HepG2 (cell line): ENCODE data around the gene PDK2. TPM values are rescaled to one million over a fixed set of nuclear protein-coding genes. Genes with fewer than 3 reads are reported as not detected.

Source experiments
- CC2D1A ChIP-seq: sonication (generic); formaldehyde crosslinking; IDR thresholded peaks from 2 replicates; pipeline ENCODE4 v1.8.1; 2023; ENCODE audit warnings: mild to moderate bottlenecking, missing genetic modification reagents
- CENPX ChIP-seq: sonication (generic); formaldehyde crosslinking; IDR thresholded peaks from 2 replicates; pipeline ENCODE4 v1.9.0; 2021; ENCODE audit warnings: mild to moderate bottlenecking, missing genetic modification reagents, moderate library complexity
- GFI1 ChIP-seq: sonication (generic); formaldehyde crosslinking; IDR thresholded peaks from 2 replicates; pipeline ENCODE4 v1.5.0; 2020; ENCODE audit warnings: missing genetic modification reagents, mild to moderate bottlenecking, borderline replicate concordance
- NCOA5 ChIP-seq: sonication (generic); formaldehyde crosslinking; IDR thresholded peaks from 2 replicates; pipeline ENCODE4 v1.4.0; 2020; ENCODE audit warnings: missing genetic modification reagents
- NONO ChIP-seq, 2 experiments: fragments of 450-650 bp in 1 of 2; sonication (generic) in 1 of 2; formaldehyde crosslinking in 1 of 2; IDR thresholded peaks in 1 of 2; conservative IDR thresholded peaks in 1 of 2; 2 replicates each; pipeline versions ENCODE4 v1.6.1 to v1.8.0; 2017 to 2022; ENCODE audit warnings: mild to moderate bottlenecking in 1 of 2, missing genetic modification reagents in 1 of 2, moderate library complexity in 1 of 2
- RBAK ChIP-seq: sonication (generic); formaldehyde crosslinking; IDR thresholded peaks from 2 replicates; pipeline ENCODE4 v1.5.1; 2020; ENCODE audit warnings: mild to moderate bottlenecking, missing genetic modification reagents
- TEAD3 ChIP-seq: optimal IDR thresholded peaks from 2 replicates; pipeline ENCODE3; 2016; ENCODE audit warnings: borderline replicate concordance
- ZNF225 ChIP-seq: sonication (generic); formaldehyde crosslinking; IDR thresholded peaks from 2 replicates; pipeline ENCODE4 v1.4.0; 2020; ENCODE audit warnings: mild to moderate bottlenecking, missing genetic modification reagents
- ZNF337 ChIP-seq: sonication (generic); formaldehyde crosslinking; IDR thresholded peaks from 2 replicates; pipeline ENCODE4 v1.5.1; 2020; ENCODE audit warnings: missing genetic modification reagents, low read depth, mild to moderate bottlenecking, borderline replicate concordance
- ZNF343 ChIP-seq: sonication (generic); formaldehyde crosslinking; IDR thresholded peaks from 2 replicates; pipeline ENCODE4 v1.4.0; 2020; ENCODE audit warnings: mild to moderate bottlenecking, missing genetic modification reagents
- ZNF614 ChIP-seq: IDR thresholded peaks from 2 replicates; pipeline ENCODE4 v1.6.1; 2018; ENCODE audit warnings: missing biosample characterization, missing genetic modification reagents, inconsistent platforms, borderline replicate concordance
- ZNF724P ChIP-seq: sonication (generic); formaldehyde crosslinking; IDR thresholded peaks from 2 replicates; pipeline ENCODE4 v1.8.0; 2022; ENCODE audit warnings: missing genetic modification reagents, borderline replicate concordance
- polyA plus RNA-seq, 8 experiments: library from polyadenylated mRNA; depleted of rRNA in 3 of 8; stranded (reverse) in 7 of 8; unstranded in 1 of 8; fragments of >200 nt; fragmentation: Illumina TruSeq in 4 of 8; extraction: Trizol in 4 of 8; gene quantifications; 2 replicates each; pipeline versions ENCODE4 v1.2.1 to v1.2.3, GENCODE V29; 2011 to 2016; ENCODE audit warnings: low read depth in 4 of 8, missing spikeins in 1 of 8, mixed read lengths in 1 of 8; ENCODE audit not compliant: insufficient read depth in 1 of 8
- total RNA-seq, 5 experiments: library from RNA; depleted of rRNA; stranded (reverse); fragments of >200 nt; fragmentation: Illumina TruSeq; extraction: Trizol; gene quantifications; 2 replicates each; pipeline ENCODE4 v1.2.3, GENCODE V29; 2016; ENCODE audit warnings: low read depth in 1 of 5
- TF ChIP-seq, protein P1 (sequence below): sonication (generic); formaldehyde crosslinking; IDR thresholded peaks from 2 replicates; pipeline ENCODE4 v1.5.0; 2020; ENCODE audit warnings: missing genetic modification reagents, mild to moderate bottlenecking, borderline replicate concordance
- TF ChIP-seq, protein P2 (sequence below): sonication (generic); formaldehyde crosslinking; IDR thresholded peaks from 2 replicates; pipeline ENCODE4 v1.5.0; 2020; ENCODE audit warnings: mild to moderate bottlenecking, missing genetic modification reagents, borderline replicate concordance
- TF ChIP-seq, protein P3 (sequence below): sonication (generic); formaldehyde crosslinking; IDR thresholded peaks from 2 replicates; pipeline ENCODE4 v1.5.0; 2020; ENCODE audit warnings: mild to moderate bottlenecking, missing genetic modification reagents, borderline replicate concordance
- TF ChIP-seq, protein P4 (sequence below): sonication (generic); formaldehyde crosslinking; IDR thresholded peaks from 2 replicates; pipeline ENCODE4 v1.8.1; 2022; ENCODE audit warnings: mild to moderate bottlenecking, missing genetic modification reagents

Gene PDK2
- total and polyA plus RNA-seq, 2 of the 13 experiments (the other 11 are each of a cell fraction or from before 2014, with no cell fraction given) = 18.5 to 59.7 TPM

DNA sequence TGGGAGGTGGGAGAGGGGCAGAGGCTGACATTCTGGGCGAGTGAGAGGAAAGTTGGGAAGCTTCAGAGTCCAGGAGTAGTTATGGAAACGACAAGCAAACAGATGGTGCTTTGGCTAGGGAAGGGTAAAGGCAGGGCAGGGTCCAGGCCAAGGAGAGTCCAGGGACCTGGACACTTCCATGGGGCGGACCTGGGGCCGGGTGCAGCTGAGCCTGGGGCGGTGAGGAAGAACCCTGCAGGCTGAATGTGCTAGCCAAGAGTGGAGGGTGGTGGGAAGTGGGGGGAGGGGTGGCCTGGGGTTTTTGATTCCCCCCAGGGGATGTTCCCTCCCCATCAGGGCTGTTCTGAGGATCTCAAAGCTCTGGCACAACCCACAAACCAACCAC is 52.7 kb downstream of the PDK2 start (continued):
- TF ChIP-seq, protein P1, sequence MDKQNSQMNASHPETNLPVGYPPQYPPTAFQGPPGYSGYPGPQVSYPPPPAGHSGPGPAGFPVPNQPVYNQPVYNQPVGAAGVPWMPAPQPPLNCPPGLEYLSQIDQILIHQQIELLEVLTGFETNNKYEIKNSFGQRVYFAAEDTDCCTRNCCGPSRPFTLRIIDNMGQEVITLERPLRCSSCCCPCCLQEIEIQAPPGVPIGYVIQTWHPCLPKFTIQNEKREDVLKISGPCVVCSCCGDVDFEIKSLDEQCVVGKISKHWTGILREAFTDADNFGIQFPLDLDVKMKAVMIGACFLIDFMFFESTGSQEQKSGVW = no peak
- TF ChIP-seq, protein P2, sequence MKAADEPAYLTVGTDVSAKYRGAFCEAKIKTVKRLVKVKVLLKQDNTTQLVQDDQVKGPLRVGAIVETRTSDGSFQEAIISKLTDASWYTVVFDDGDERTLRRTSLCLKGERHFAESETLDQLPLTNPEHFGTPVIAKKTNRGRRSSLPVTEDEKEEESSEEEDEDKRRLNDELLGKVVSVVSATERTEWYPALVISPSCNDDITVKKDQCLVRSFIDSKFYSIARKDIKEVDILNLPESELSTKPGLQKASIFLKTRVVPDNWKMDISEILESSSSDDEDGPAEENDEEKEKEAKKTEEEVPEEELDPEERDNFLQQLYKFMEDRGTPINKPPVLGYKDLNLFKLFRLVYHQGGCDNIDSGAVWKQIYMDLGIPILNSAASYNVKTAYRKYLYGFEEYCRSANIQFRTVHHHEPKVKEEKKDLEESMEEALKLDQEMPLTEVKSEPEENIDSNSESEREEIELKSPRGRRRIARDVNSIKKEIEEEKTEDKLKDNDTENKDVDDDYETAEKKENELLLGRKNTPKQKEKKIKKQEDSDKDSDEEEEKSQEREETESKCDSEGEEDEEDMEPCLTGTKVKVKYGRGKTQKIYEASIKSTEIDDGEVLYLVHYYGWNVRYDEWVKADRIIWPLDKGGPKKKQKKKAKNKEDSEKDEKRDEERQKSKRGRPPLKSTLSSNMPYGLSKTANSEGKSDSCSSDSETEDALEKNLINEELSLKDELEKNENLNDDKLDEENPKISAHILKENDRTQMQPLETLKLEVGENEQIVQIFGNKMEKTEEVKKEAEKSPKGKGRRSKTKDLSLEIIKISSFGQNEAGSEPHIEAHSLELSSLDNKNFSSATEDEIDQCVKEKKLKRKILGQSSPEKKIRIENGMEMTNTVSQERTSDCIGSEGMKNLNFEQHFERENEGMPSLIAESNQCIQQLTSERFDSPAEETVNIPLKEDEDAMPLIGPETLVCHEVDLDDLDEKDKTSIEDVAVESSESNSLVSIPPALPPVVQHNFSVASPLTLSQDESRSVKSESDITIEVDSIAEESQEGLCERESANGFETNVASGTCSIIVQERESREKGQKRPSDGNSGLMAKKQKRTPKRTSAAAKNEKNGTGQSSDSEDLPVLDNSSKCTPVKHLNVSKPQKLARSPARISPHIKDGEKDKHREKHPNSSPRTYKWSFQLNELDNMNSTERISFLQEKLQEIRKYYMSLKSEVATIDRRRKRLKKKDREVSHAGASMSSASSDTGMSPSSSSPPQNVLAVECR = peak; percentile 54; the same call in 1 of the 2 replicates
- no peak for TF ChIP-seq ZNF343 (CRISPR knock-in tag)
- TF ChIP-seq, protein P3, sequence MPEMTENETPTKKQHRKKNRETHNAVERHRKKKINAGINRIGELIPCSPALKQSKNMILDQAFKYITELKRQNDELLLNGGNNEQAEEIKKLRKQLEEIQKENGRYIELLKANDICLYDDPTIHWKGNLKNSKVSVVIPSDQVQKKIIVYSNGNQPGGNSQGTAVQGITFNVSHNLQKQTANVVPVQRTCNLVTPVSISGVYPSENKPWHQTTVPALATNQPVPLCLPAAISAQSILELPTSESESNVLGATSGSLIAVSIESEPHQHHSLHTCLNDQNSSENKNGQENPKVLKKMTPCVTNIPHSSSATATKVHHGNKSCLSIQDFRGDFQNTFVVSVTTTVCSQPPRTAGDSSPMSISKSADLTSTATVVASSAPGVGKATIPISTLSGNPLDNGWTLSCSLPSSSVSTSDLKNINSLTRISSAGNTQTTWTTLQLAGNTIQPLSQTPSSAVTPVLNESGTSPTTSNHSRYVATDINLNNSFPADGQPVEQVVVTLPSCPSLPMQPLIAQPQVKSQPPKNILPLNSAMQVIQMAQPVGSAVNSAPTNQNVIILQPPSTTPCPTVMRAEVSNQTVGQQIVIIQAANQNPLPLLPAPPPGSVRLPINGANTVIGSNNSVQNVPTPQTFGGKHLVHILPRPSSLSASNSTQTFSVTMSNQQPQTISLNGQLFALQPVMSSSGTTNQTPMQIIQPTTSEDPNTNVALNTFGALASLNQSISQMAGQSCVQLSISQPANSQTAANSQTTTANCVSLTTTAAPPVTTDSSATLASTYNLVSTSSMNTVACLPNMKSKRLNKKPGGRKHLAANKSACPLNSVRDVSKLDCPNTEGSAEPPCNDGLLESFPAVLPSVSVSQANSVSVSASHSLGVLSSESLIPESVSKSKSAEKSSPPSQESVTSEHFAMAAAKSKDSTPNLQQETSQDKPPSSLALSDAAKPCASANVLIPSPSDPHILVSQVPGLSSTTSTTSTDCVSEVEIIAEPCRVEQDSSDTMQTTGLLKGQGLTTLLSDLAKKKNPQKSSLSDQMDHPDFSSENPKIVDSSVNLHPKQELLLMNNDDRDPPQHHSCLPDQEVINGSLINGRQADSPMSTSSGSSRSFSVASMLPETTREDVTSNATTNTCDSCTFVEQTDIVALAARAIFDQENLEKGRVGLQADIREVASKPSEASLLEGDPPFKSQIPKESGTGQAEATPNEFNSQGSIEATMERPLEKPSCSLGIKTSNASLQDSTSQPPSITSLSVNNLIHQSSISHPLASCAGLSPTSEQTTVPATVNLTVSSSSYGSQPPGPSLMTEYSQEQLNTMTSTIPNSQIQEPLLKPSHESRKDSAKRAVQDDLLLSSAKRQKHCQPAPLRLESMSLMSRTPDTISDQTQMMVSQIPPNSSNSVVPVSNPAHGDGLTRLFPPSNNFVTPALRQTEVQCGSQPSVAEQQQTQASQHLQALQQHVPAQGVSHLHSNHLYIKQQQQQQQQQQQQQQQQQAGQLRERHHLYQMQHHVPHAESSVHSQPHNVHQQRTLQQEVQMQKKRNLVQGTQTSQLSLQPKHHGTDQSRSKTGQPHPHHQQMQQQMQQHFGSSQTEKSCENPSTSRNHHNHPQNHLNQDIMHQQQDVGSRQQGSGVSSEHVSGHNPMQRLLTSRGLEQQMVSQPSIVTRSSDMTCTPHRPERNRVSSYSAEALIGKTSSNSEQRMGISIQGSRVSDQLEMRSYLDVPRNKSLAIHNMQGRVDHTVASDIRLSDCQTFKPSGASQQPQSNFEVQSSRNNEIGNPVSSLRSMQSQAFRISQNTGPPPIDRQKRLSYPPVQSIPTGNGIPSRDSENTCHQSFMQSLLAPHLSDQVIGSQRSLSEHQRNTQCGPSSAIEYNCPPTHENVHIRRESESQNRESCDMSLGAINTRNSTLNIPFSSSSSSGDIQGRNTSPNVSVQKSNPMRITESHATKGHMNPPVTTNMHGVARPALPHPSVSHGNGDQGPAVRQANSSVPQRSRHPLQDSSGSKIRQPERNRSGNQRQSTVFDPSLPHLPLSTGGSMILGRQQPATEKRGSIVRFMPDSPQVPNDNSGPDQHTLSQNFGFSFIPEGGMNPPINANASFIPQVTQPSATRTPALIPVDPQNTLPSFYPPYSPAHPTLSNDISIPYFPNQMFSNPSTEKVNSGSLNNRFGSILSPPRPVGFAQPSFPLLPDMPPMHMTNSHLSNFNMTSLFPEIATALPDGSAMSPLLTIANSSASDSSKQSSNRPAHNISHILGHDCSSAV (CRISPR knock-in tag) = no peak
- TF ChIP-seq, protein P4, sequence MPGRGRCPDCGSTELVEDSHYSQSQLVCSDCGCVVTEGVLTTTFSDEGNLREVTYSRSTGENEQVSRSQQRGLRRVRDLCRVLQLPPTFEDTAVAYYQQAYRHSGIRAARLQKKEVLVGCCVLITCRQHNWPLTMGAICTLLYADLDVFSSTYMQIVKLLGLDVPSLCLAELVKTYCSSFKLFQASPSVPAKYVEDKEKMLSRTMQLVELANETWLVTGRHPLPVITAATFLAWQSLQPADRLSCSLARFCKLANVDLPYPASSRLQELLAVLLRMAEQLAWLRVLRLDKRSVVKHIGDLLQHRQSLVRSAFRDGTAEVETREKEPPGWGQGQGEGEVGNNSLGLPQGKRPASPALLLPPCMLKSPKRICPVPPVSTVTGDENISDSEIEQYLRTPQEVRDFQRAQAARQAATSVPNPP (CRISPR knock-in tag) = no peak
- no peak for TF ChIP-seq ZNF614 (CRISPR knock-in tag)
- TF ChIP-seq TEAD3 (CRISPR knock-in tag) = peak; percentile 53
- no peak for TF ChIP-seq ZNF337 (CRISPR knock-in tag)
- no peak for TF ChIP-seq NCOA5
- TF ChIP-seq ZNF724P (CRISPR knock-in tag) = no peak
- no peak for TF ChIP-seq CC2D1A (CRISPR knock-in tag)
- TF ChIP-seq NONO (IDR thresholded peaks at IDR 0.05) = no peak
- peak; percentile 56; the same call in 1 of the 2 replicates for TF ChIP-seq NONO (CRISPR knock-in tag; conservative IDR thresholded peaks at IDR 0.05)
- TF ChIP-seq RBAK (CRISPR knock-in tag) = no peak
- no peak for TF ChIP-seq ZNF225
- no peak for TF ChIP-seq GFI1 (CRISPR knock-in tag)
- no peak for TF ChIP-seq CENPX (CRISPR knock-in tag)
